Measurements from ENCODE around the gene PSMD11.
"Not testable (repeated sequence)": the region's sequence is repeated elsewhere in the genome, so short reads cannot be mapped to it uniquely, and the experiment has no call there.

PSMD11 gene

GRCh38 chr17:32515677-32516383 is 71.5 kb downstream of the PSMD11 start:
- DNase-seq (ENCODE audit: low read depth), result no peak

- no peak for DNase-seq (ENCODE audit: low read depth)
These were observed 72.1 kb downstream of the PSMD11 start for GRCh38 chr17:32516450-32516849.

- no peak for DNase-seq (ENCODE audit: low read depth)
These were observed 72.8 kb downstream of the PSMD11 start for GRCh38 chr17:32516940-32517701.

GRCh38 chr17:32517982-32518381 is 73.7 kb downstream of the PSMD11 start:
- DNase-seq (ENCODE audit: low read depth), result no peak

- no peak for DNase-seq (ENCODE audit: low read depth)
These were observed 74.4 kb downstream of the PSMD11 start for GRCh38 chr17:32518646-32519227.

- no peak for DNase-seq (ENCODE audit: low read depth)
These were observed 75.2 kb downstream of the PSMD11 start for GRCh38 chr17:32519228-32520103.

GRCh38 chr17:32520104-32520701 is 75.9 kb downstream of the PSMD11 start:
- DNase-seq (ENCODE audit: low read depth), result no peak

- no peak for DNase-seq (ENCODE audit: low read depth)
These were observed 76.6 kb downstream of the PSMD11 start for GRCh38 chr17:32520737-32521404.

GRCh38 chr17:32523017-32523680 is 78.8 kb downstream of the PSMD11 start:
- DNase-seq (ENCODE audit: low read depth), result no peak

- DNase-seq (ENCODE audit: low read depth), result no peak
These were observed 79.7 kb downstream of the PSMD11 start for GRCh38 chr17:32523827-32524552.

GRCh38 chr17:32524553-32524880 is 80.2 kb downstream of the PSMD11 start:
- not testable (repeated sequence) for DNase-seq (ENCODE audit: low read depth)

GRCh38 chr17:32525122-32525521 is 80.8 kb downstream of the PSMD11 start:
- no peak for DNase-seq (ENCODE audit: low read depth)

- DNase-seq (ENCODE audit: low read depth), result no peak
These were observed 82.8 kb downstream of the PSMD11 start for GRCh38 chr17:32527146-32527545.

- no peak for DNase-seq (ENCODE audit: low read depth)
These were observed 84.5 kb downstream of the PSMD11 start for GRCh38 chr17:32528825-32529224.

- DNase-seq (ENCODE audit: low read depth), result no peak
These were observed 85.3 kb downstream of the PSMD11 start for GRCh38 chr17:32529604-32530003.

Measured in stimulated activated CD8-positive, alpha-beta memory T cell treated with anti-CD3 and anti-CD28 coated beads, Interleukin-15, amount 100 ng/mL, for 24 hours (primary cell).